Measurements from ENCODE around the gene PLA1A.
A peak's percentile ranks its signal among the peaks of the same experiment; 100 is the strongest.
"Not testable (repeated sequence)": the region's sequence is repeated elsewhere in the genome, so short reads cannot be mapped to it uniquely, and the experiment has no call there.

Gene PLA1A

GRCh38 chr3:119665954-119666559 is 68.4 kb downstream of the PLA1A start:
- no peak for DNase-seq

- DNase-seq = no peak
These were observed 72.4 kb downstream of the PLA1A start for GRCh38 chr3:119669906-119670570.

DNA sequence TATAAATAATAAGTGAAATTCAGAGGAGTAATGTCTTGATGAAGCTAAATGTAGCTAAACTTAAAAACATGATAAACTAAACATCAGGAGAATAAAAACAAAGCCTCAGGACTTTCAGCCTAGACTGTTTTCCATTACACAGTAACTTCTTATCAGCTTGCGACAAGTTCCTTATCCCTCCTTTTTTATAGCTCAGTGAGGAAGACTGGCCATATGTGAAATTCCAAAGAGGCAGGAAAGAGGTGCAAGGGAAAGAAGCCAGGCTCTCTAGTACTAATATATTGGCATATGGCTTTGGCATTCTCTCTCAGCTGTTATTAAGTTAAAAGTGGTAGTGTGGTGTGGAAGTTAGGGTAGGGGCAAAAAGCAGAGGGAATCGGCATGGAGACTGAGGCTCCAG is 75.1 kb downstream of the PLA1A start:
- DNase-seq = no peak

DNA sequence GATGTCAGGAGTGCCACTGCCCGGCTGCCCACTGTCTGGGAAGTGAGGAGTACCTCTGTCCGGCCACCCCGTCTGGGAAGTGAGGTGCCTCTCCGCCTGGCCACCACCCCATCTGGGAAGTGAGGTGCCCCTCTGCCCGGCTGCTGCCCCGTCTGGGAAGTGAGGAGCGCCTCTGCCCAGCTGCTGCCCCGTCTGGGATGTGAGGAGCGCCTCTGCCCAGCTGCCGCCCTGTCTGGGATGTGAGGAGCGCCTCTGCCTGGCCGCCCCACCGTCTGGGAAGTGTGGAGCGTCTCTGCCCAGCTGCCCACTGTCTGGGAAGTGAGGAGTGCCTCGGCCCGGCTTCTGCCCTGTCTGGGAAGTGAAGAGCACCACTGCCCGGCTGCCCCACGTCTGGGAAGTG is 76.2 kb downstream of the PLA1A start:
- DNase-seq = no peak

GRCh38 chr3:119675188-119675874 is 77.6 kb downstream of the PLA1A start:
- DNase-seq = no peak

- DNase-seq = no peak
These were observed 78.3 kb downstream of the PLA1A start for GRCh38 chr3:119676020-119676419.

DNA sequence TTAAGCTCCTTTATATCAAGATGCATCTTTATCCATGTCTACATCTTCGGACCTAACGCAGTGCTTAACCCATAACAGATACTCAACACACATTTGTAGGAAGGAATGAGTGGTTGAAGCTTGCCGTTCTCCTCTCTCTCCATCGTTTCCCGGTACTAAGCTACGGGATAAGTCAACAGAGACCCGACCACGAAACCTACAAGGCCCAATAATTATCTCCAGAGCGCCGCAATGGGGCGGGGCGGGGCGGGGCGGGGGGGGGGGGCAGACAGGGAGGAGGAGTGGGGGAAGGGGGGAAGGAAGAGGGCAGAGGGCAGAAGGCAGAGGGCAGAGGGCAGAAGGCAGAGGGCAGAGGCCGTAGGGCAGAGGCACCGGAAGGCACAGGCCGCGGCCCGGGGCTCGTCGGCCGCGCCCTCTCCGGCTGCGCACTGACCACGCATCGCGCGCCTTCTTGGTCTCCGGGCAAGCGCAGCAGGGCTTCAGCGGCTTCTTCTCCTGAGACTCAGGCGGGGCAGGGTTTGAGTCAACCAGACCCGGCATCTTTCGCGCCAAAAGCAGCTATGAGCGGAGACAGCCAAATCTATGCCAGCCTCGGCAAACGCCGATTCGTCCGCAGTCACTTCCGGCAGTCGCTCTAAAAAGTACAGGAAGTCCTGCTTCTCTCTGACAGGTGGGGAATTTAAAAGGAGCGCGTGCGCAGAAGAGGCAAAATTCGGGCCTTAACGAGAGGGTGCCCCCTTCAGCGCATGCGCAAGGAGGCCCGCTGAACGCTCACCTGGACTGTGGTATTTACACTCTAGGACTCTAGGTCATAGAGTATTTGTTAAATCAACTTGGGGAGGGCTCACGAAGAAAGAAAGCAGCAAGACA is 79.3 kb downstream of the PLA1A start, which contains the start of gene COX17:
Gene COX17, minus strand, starts transcription at position 636 of the 870 bp plus-strand sequence. Its CDS starts 96 bp downstream, at position 540.
- DNase-seq = peak; percentile 94

DNA sequence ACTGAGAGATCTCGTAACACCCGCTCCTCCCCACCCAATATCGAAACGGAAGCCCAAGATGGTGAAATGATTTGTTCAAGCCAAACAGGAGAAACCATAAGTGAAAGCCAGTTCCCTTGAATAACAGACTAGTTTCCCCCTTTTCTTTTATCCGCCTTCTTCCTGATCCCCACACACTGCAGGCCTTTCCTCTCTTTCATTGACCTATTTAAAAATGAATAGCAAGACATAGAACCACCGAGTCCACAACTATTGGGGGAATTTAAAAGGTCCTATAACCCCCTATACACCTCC is 79.9 kb downstream of the PLA1A start:
- DNase-seq = no peak

DNA sequence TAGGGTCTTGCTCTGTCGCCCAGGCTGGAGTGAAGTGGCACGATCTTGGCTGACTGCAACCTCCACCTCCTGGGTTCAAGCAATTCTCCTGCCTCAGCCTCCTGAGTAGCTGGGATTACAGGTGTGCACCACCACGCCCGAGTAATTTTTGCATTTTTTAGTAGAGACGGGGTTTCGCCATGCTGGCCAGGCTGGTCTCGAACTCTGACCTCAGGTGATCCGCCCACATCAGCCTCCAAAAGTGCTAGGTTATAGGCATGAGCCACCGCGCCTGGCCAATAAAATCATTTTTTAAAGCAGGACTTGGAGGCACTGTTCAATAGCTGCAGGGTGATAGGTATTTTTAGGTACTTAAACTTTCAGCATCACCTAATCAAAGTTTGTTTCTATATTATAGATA is 80.5 kb downstream of the PLA1A start:
- DNase-seq = not testable (repeated sequence)

Data from activated CD8-positive, alpha-beta memory T cell treated with anti-CD3 and anti-CD28 coated beads, Interleukin-2, amount 50 U/mL, for 48 hours (primary cell).